ENCODE data around the gene FAM171A2. TPM values are rescaled to one million over a fixed set of nuclear protein-coding genes. Genes with fewer than 3 reads are reported as not detected.

The FAM171A2 gene
- total RNA-seq, 4 donors from 2014 or later: 0.27 to 5.0 (median 0.88) TPM; not detected in 1

GRCh38 chr17:44385287-44386181 lies 21.9 kb upstream of the FAM171A2 start:
- TF ChIP-seq CTCF (IDR thresholded peaks at IDR 0.05): no peak
- no peak for TF ChIP-seq POLR2A (IDR thresholded peaks at IDR 0.05)
- Histone ChIP-seq H3K4me1 (peaks cover 0 to 18% (median 8%) of the 10 kb centered on the region in 4 donors), H3K27ac (no peak overlapping the region), H3K4me3 (peak overlapping the region; percentile 35 to 59 (median 49)), H3K27me3 (no peaks in the 10 kb centered on the region), H3K36me3 (no peaks in the 10 kb centered on the region), H3K9me3 (no peaks in the 10 kb centered on the region)
- DNase-seq: peak; percentile 63 to 89 (median 84)

DNA sequence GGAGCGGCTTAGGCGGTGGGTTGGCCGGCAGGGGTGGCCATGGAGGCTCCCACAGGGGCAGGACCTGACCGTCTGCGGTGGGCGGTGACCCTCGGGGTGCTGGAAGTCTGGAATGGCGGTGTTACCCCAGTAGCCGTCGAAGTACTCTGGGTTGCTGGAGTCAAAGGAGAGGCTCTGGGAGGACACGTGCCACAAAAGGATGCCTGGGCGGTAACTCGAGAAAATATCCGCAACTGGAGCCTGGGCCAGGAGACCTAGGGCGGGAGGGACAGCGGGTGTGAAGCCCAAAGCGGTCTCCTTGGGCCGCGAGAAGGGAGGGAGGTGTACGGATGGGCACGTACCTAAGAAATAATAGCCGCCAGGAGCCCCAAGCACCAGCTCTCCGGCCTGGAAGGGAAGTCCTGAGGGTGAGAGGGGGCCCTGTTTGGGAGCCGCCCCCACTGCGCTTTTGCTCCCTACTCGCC lies 21.2 kb upstream of the FAM171A2 start:
- peaks cover 0 to 18% (median 8%) of the 10 kb centered on the region in 4 donors for H3K4me1 ChIP-seq
- no peaks in the 10 kb centered on the region for H3K27me3 ChIP-seq
- no peak for TF ChIP-seq POLR2A (IDR thresholded peaks at IDR 0.05)
- TF ChIP-seq CTCF (IDR thresholded peaks at IDR 0.05): no peak
- no peak overlapping the region for H3K27ac ChIP-seq
- no peaks in the 10 kb centered on the region for H3K9me3 ChIP-seq
- DNase-seq: no peak
- H3K36me3 ChIP-seq: no peaks in the 10 kb centered on the region
- peak overlapping the region; percentile 35 to 59 (median 49) for H3K4me3 ChIP-seq

GRCh38 chr17:44384281-44384822 lies 20.7 kb upstream of the FAM171A2 start:
- Histone ChIP-seq H3K27ac (no peak overlapping the region), H3K36me3 (no peaks in the 10 kb centered on the region), H3K27me3 (no peaks in the 10 kb centered on the region), H3K4me1 (peaks cover 0 to 18% (median 8%) of the 10 kb centered on the region in 4 donors), H3K9me3 (no peaks in the 10 kb centered on the region), H3K4me3 (no peak overlapping the region)
- no peak for DNase-seq
- TF ChIP-seq CTCF (IDR thresholded peaks at IDR 0.05) (no peak), POLR2A (IDR thresholded peaks at IDR 0.05) (no peak)

GRCh38 chr17:44383861-44384260 lies 20.2 kb upstream of the FAM171A2 start:
- TF ChIP-seq POLR2A (IDR thresholded peaks at IDR 0.05): no peak
- no peak for TF ChIP-seq CTCF (IDR thresholded peaks at IDR 0.05)
- Histone ChIP-seq H3K27me3 (no peaks in the 10 kb centered on the region), H3K4me3 (no peak overlapping the region), H3K27ac (no peak overlapping the region), H3K36me3 (no peaks in the 10 kb centered on the region), H3K9me3 (no peaks in the 10 kb centered on the region), H3K4me1 (peaks cover 0 to 18% (median 8%) of the 10 kb centered on the region in 4 donors)
- no peak for DNase-seq

- H3K27me3 ChIP-seq: no peaks in the 10 kb centered on the region
Observed at GRCh38 chr17:44383363-44383762, 19.7 kb upstream of the FAM171A2 start.

More at GRCh38 chr17:44383363-44383762, 19.7 kb upstream of the FAM171A2 start:
- Histone ChIP-seq H3K9me3 (no peaks in the 10 kb centered on the region), H3K4me3 (no peak overlapping the region), H3K36me3 (no peaks in the 10 kb centered on the region), H3K27ac (no peak overlapping the region), H3K4me1 (peaks cover 0 to 18% (median 8%) of the 10 kb centered on the region in 4 donors)
- no peak for DNase-seq
- TF ChIP-seq CTCF (IDR thresholded peaks at IDR 0.05) (no peak), POLR2A (IDR thresholded peaks at IDR 0.05) (no peak)

Measured in Peyer's patch (tissue), 4 donors.